Activated T-helper 17 cell treated with anti-CD3 and anti-CD28 coated beads, Interleukin-2, amount 50 U/mL, for 72 hours (primary cell): Measurements from ENCODE around the gene CDK14. TPM values are rescaled to one million over a fixed set of nuclear protein-coding genes. Genes with fewer than 3 reads are reported as not detected.
"Not testable (repeated sequence)": the region's sequence is repeated elsewhere in the genome, so short reads cannot be mapped to it uniquely, and the experiment has no call there.

Experiments used
- ATAC-seq: fragments of 150-1000 bp; cut with Tn5 transposase; replicated peaks from 2 replicates; pipeline ENCODE4 v1.10.0; 2021; ENCODE audit warnings: mild to moderate bottlenecking, moderate library complexity
- H3K27ac Mint-ChIP-seq: one replicate; pipeline ENCODE4 v1.8.0; 2022; ENCODE audit warnings: mixed read lengths
- H3K27me3 Mint-ChIP-seq: one replicate; pipeline ENCODE4 v1.8.0; 2022; ENCODE audit warnings: mixed read lengths
- H3K36me3 Mint-ChIP-seq: one replicate; pipeline ENCODE4 v1.8.0; 2022; ENCODE audit warnings: low read depth, mild to moderate bottlenecking, mixed read lengths
- H3K4me1 Mint-ChIP-seq: one replicate; pipeline ENCODE4 v1.8.0; 2022; ENCODE audit warnings: mixed read lengths
- H3K4me3 Mint-ChIP-seq: one replicate; pipeline ENCODE4 v1.8.0; 2022; ENCODE audit warnings: mild to moderate bottlenecking, mixed read lengths
- H3K9me3 Mint-ChIP-seq: one replicate; pipeline ENCODE4 v1.8.0; 2022; ENCODE audit warnings: mixed read lengths
- total RNA-seq, 2 donors: library from RNA; stranded (reverse); gene quantifications; one replicate each; pipeline ENCODE4 v1.2.3, GENCODE V29; 2022

Gene CDK14
- total RNA-seq, 2 donors from 2014 or later = 0.04 to 1.4 TPM

- no peak overlapping the region for H3K4me3 Mint-ChIP-seq
- H3K36me3 Mint-ChIP-seq = no peaks in the 10 kb centered on the region
- no peak for ATAC-seq
- H3K4me1 Mint-ChIP-seq = no peaks in the 10 kb centered on the region
- H3K27me3 Mint-ChIP-seq = no peaks in the 10 kb centered on the region
- H3K27ac Mint-ChIP-seq = no peak overlapping the region
- H3K9me3 Mint-ChIP-seq = peaks cover 13% of the 10 kb centered on the region
Observed at GRCh38 chr7:90766814-90767564, 170.9 kb downstream of the CDK14 start.

- Mint-ChIP-seq H3K36me3 (no peaks in the 10 kb centered on the region), H3K9me3 (peaks cover 14% of the 10 kb centered on the region), H3K4me1 (no peaks in the 10 kb centered on the region), H3K4me3 (no peak overlapping the region), H3K27me3 (no peaks in the 10 kb centered on the region), H3K27ac (no peak overlapping the region)
- no peak for ATAC-seq
Observed at GRCh38 chr7:90768301-90768700, 172.2 kb downstream of the CDK14 start.

GRCh38 chr7:90769036-90769435, 172.9 kb downstream of the CDK14 start:
- no peak for ATAC-seq
- no peak overlapping the region for H3K4me3 Mint-ChIP-seq
- H3K9me3 Mint-ChIP-seq = peaks cover 14% of the 10 kb centered on the region
- no peaks in the 10 kb centered on the region for H3K36me3 Mint-ChIP-seq
- H3K27me3 Mint-ChIP-seq = no peaks in the 10 kb centered on the region
- no peaks in the 10 kb centered on the region for H3K4me1 Mint-ChIP-seq
- H3K27ac Mint-ChIP-seq = no peak overlapping the region

- not testable (repeated sequence) for H3K4me3 Mint-ChIP-seq, H3K27ac Mint-ChIP-seq, H3K36me3 Mint-ChIP-seq, H3K4me1 Mint-ChIP-seq, H3K27me3 Mint-ChIP-seq, ATAC-seq
- peaks cover 14% of the 10 kb centered on the region for H3K9me3 Mint-ChIP-seq
Observed at GRCh38 chr7:90769566-90769965, 173.4 kb downstream of the CDK14 start.

- Mint-ChIP-seq H3K27ac (no peak overlapping the region), H3K36me3 (no peaks in the 10 kb centered on the region), H3K4me3 (no peak overlapping the region), H3K9me3 (peaks cover 14% of the 10 kb centered on the region), H3K4me1 (no peaks in the 10 kb centered on the region), H3K27me3 (no peaks in the 10 kb centered on the region)
- ATAC-seq = no peak
Observed at GRCh38 chr7:90771281-90771680, 175.2 kb downstream of the CDK14 start.

- peaks cover 14% of the 10 kb centered on the region for H3K9me3 Mint-ChIP-seq
- no peaks in the 10 kb centered on the region for H3K27me3 Mint-ChIP-seq
- no peaks in the 10 kb centered on the region for H3K4me1 Mint-ChIP-seq
- H3K27ac Mint-ChIP-seq = no peak overlapping the region
- H3K4me3 Mint-ChIP-seq = no peak overlapping the region
- ATAC-seq = no peak
- no peaks in the 10 kb centered on the region for H3K36me3 Mint-ChIP-seq
Observed at GRCh38 chr7:90772410-90772809, 176.3 kb downstream of the CDK14 start.

GRCh38 chr7:90773269-90773668, 177.1 kb downstream of the CDK14 start:
- no peak for ATAC-seq
- no peaks in the 10 kb centered on the region for H3K27me3 Mint-ChIP-seq
- no peaks in the 10 kb centered on the region for H3K4me1 Mint-ChIP-seq
- H3K27ac Mint-ChIP-seq = no peak overlapping the region
- H3K9me3 Mint-ChIP-seq = peaks cover 14% of the 10 kb centered on the region
- H3K4me3 Mint-ChIP-seq = no peak overlapping the region
- no peaks in the 10 kb centered on the region for H3K36me3 Mint-ChIP-seq

- no peaks in the 10 kb centered on the region for H3K4me1 Mint-ChIP-seq
- no peak overlapping the region for H3K27ac Mint-ChIP-seq
- peaks cover 14% of the 10 kb centered on the region for H3K9me3 Mint-ChIP-seq
- H3K27me3 Mint-ChIP-seq = no peaks in the 10 kb centered on the region
- H3K36me3 Mint-ChIP-seq = no peaks in the 10 kb centered on the region
- no peak for ATAC-seq
- no peak overlapping the region for H3K4me3 Mint-ChIP-seq
Observed at GRCh38 chr7:90774706-90775105, 178.6 kb downstream of the CDK14 start.

- no peak for ATAC-seq
- Mint-ChIP-seq H3K36me3 (no peaks in the 10 kb centered on the region), H3K4me3 (no peak overlapping the region), H3K9me3 (peaks cover 13% of the 10 kb centered on the region), H3K27me3 (no peaks in the 10 kb centered on the region), H3K27ac (no peak overlapping the region), H3K4me1 (no peaks in the 10 kb centered on the region)
Observed at GRCh38 chr7:90775383-90775965, 179.4 kb downstream of the CDK14 start.

GRCh38 chr7:90777041-90777440, 180.9 kb downstream of the CDK14 start:
- Mint-ChIP-seq H3K36me3 (no peaks in the 10 kb centered on the region), H3K27ac (no peak overlapping the region), H3K4me3 (no peak overlapping the region), H3K9me3 (peaks cover 4% of the 10 kb centered on the region), H3K4me1 (no peaks in the 10 kb centered on the region), H3K27me3 (no peaks in the 10 kb centered on the region)
- ATAC-seq = no peak

GRCh38 chr7:90777465-90777864, 181.3 kb downstream of the CDK14 start:
- H3K9me3 Mint-ChIP-seq = peaks cover 2% of the 10 kb centered on the region
- H3K36me3 Mint-ChIP-seq = no peaks in the 10 kb centered on the region
- H3K27ac Mint-ChIP-seq = no peak overlapping the region
- H3K27me3 Mint-ChIP-seq = no peaks in the 10 kb centered on the region
- no peak for ATAC-seq
- H3K4me1 Mint-ChIP-seq = no peaks in the 10 kb centered on the region
- no peak overlapping the region for H3K4me3 Mint-ChIP-seq

- H3K9me3 Mint-ChIP-seq = no peaks in the 10 kb centered on the region
- H3K36me3 Mint-ChIP-seq = no peaks in the 10 kb centered on the region
- no peak overlapping the region for H3K4me3 Mint-ChIP-seq
- no peaks in the 10 kb centered on the region for H3K4me1 Mint-ChIP-seq
- no peak for ATAC-seq
- H3K27me3 Mint-ChIP-seq = no peaks in the 10 kb centered on the region
- H3K27ac Mint-ChIP-seq = no peak overlapping the region
Observed at GRCh38 chr7:90777886-90778285, 181.8 kb downstream of the CDK14 start.

- Mint-ChIP-seq H3K9me3 (peaks cover 9% of the 10 kb centered on the region), H3K4me1 (no peaks in the 10 kb centered on the region), H3K27ac (no peak overlapping the region), H3K27me3 (no peaks in the 10 kb centered on the region), H3K4me3 (no peak overlapping the region), H3K36me3 (no peaks in the 10 kb centered on the region)
- no peak for ATAC-seq
Observed at GRCh38 chr7:90788052-90788451, 191.9 kb downstream of the CDK14 start.

- H3K27ac Mint-ChIP-seq = no peak overlapping the region
- H3K4me3 Mint-ChIP-seq = no peak overlapping the region
- peaks cover 18% of the 10 kb centered on the region for H3K9me3 Mint-ChIP-seq
- no peaks in the 10 kb centered on the region for H3K36me3 Mint-ChIP-seq
- ATAC-seq = no peak
- H3K4me1 Mint-ChIP-seq = no peaks in the 10 kb centered on the region
- no peaks in the 10 kb centered on the region for H3K27me3 Mint-ChIP-seq
Observed at GRCh38 chr7:90789736-90790306, 193.7 kb downstream of the CDK14 start.

- H3K27ac Mint-ChIP-seq = no peak overlapping the region
Observed at GRCh38 chr7:90791596-90791995, 195.5 kb downstream of the CDK14 start.

More at GRCh38 chr7:90791596-90791995, 195.5 kb downstream of the CDK14 start:
- no peaks in the 10 kb centered on the region for H3K36me3 Mint-ChIP-seq
- peaks cover 18% of the 10 kb centered on the region for H3K9me3 Mint-ChIP-seq
- no peak overlapping the region for H3K4me3 Mint-ChIP-seq
- ATAC-seq = no peak
- no peaks in the 10 kb centered on the region for H3K27me3 Mint-ChIP-seq
- H3K4me1 Mint-ChIP-seq = no peaks in the 10 kb centered on the region
